CD4-positive, alpha-beta T cell (primary cell): ENCODE data around the gene MAN1A1. TPM values are rescaled to one million over a fixed set of nuclear protein-coding genes. Genes with fewer than 3 reads are reported as not detected.

Experiments
- ATAC-seq: fragments of 200-7000 bp; cut with Tn5 transposase; one replicate; pipeline ENCODE4 v1.10.0; 2022; ENCODE audit warnings: mild to moderate bottlenecking; ENCODE audit not compliant: poor library complexity
- CTCF ChIA-PET: fragments of 350-600 bp; sonication (Branson Sonifier 250); formaldehyde crosslinking; loops from one replicate; lab custom pipeline; 2021; ENCODE audit warnings: antibody characterized with exemption, inconsistent platforms; lab: Charles Lee
- POLR2A ChIA-PET: fragments of 350-600 bp; sonication (Branson Sonifier 250); formaldehyde crosslinking; loops from one replicate; lab custom pipeline; 2021; ENCODE audit warnings: antibody characterized with exemption, inconsistent platforms; lab: Charles Lee
- DNase-seq, 14 experiments: peaks; one replicate each; pipeline ENCODE4 v3.0.0-alpha.2; 2013 to 2020; ENCODE audit warnings: mixed read lengths in 2 of 14
- H3K27ac ChIP-seq, 2 donors: one replicate each; pipeline versions ENCODE4 v1.5.1 to v1.7.0; 2013; ENCODE audit warnings: low read length in 2 of 2, low read depth in 1 of 2, mild to moderate bottlenecking in 1 of 2
- H3K27me3 ChIP-seq, 2 experiments: 1 replicate in 1 of 2; 2 replicates in 1 of 2; pipeline versions ENCODE4 v1.6.1 to v1.7.0; 2013; ENCODE audit warnings: low read length in 2 of 2, control low read depth in 1 of 2, mild to moderate bottlenecking in 1 of 2, moderate library complexity in 1 of 2; ENCODE audit not compliant: insufficient read depth in 2 of 2, control insufficient read depth in 1 of 2
- H3K36me3 ChIP-seq: one replicate; pipeline ENCODE4 v1.6.1; 2013; ENCODE audit warnings: low read length, control low read depth; ENCODE audit not compliant: insufficient read depth
- H3K4me1 ChIP-seq: one replicate; pipeline ENCODE4 v1.6.1; 2013; ENCODE audit warnings: low read length, control low read depth; ENCODE audit not compliant: insufficient read depth
- H3K4me3 ChIP-seq: one replicate; pipeline ENCODE4 v1.5.1; 2013; ENCODE audit warnings: mild to moderate bottlenecking, low read length, moderate library complexity
- H3K9me3 ChIP-seq, 2 experiments: 1 replicate in 1 of 2; 2 replicates in 1 of 2; pipeline versions ENCODE4 v1.6.1 to v1.7.0; 2013; ENCODE audit warnings: low read length in 2 of 2, mild to moderate bottlenecking in 2 of 2, control low read depth in 1 of 2, moderate library complexity in 1 of 2; ENCODE audit not compliant: control insufficient read depth in 1 of 2, insufficient read depth in 1 of 2
- H3K27ac Mint-ChIP-seq: one replicate; pipeline ENCODE4 v1.8.0; 2020; ENCODE audit warnings: mixed read lengths
- H3K27me3 Mint-ChIP-seq: one replicate; pipeline ENCODE4 v1.8.0; 2021; ENCODE audit warnings: mixed read lengths
- H3K36me3 Mint-ChIP-seq: one replicate; pipeline ENCODE4 v1.8.0; 2021; ENCODE audit warnings: low read depth, mixed read lengths
- H3K4me1 Mint-ChIP-seq: one replicate; pipeline ENCODE4 v1.8.0; 2021; ENCODE audit warnings: low read depth, mixed read lengths
- H3K4me3 Mint-ChIP-seq: one replicate; pipeline ENCODE4 v1.8.0; 2020; ENCODE audit warnings: mild to moderate bottlenecking, mixed read lengths
- H3K9me3 Mint-ChIP-seq: one replicate; pipeline ENCODE4 v1.8.0; 2020; ENCODE audit warnings: mixed read lengths
- intact Hi-C, 2 experiments: fragments of 100-400 bp; cut with DNase I in 1 of 2; cut with micrococcal nuclease in 1 of 2; formaldehyde crosslinking; loops; one replicate each; pipeline versions ENCODE4 v1.15.1 to v1.9.0; 2023 to 2025; cut with DNase I, micrococcal nuclease
- total RNA-seq, 174 experiments: library from RNA in 2 of 174; stranded (reverse) in 2 of 174; gene quantifications; one replicate each; pipeline ENCODE4 v1.2.3 and lab custom pipeline; 2021 to 2026
- TF ChIP-seq, protein P1 (sequence below): fragments of 200-600 bp; IDR thresholded peaks from one replicate; pipeline ENCODE4 v1.8.0; 2022; ENCODE audit warnings: antibody characterized with exemption, mild to moderate bottlenecking

The MAN1A1 gene
- total RNA-seq, 2 experiments from 2014 or later, result 4.5 to 4.9 TPM

DNA sequence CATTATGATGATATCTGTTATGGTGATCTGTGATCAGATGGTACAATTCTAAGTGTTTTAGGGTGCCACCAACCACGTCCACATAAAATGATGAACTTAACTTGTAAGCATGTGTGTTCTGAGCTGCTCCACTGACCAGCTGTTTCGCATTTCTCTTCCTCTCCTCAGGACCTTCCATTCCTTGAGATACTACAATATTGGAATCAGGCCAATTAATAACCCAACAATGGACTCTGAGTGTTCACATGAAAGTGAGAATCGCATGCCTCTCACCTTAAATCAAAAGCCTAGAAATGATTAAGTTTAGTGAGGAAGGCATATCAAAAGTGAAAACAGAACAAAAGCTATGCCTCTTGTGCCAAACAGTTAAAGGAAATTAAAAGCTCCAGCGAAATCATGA is 114.6 kb downstream of the MAN1A1 start:
- POLR2A ChIA-PET, result no interaction called here
- ATAC-seq (no peak), DNase-seq (no peak)
- no peaks in the 10 kb centered on the region for H3K4me1 ChIP-seq
- intact Hi-C loops, result no loop called here
- CTCF ChIA-PET, result no interaction called here
- H3K4me3 Mint-ChIP-seq, result no peak overlapping the region
- H3K9me3 ChIP-seq, result no peaks in the 10 kb centered on the region
- no peaks in the 10 kb centered on the region for H3K27me3 Mint-ChIP-seq
- TF ChIP-seq, protein P1, sequence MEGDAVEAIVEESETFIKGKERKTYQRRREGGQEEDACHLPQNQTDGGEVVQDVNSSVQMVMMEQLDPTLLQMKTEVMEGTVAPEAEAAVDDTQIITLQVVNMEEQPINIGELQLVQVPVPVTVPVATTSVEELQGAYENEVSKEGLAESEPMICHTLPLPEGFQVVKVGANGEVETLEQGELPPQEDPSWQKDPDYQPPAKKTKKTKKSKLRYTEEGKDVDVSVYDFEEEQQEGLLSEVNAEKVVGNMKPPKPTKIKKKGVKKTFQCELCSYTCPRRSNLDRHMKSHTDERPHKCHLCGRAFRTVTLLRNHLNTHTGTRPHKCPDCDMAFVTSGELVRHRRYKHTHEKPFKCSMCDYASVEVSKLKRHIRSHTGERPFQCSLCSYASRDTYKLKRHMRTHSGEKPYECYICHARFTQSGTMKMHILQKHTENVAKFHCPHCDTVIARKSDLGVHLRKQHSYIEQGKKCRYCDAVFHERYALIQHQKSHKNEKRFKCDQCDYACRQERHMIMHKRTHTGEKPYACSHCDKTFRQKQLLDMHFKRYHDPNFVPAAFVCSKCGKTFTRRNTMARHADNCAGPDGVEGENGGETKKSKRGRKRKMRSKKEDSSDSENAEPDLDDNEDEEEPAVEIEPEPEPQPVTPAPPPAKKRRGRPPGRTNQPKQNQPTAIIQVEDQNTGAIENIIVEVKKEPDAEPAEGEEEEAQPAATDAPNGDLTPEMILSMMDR, result no peak
- H3K4me3 ChIP-seq, result no peak overlapping the region
- H3K36me3 Mint-ChIP-seq, result no peaks in the 10 kb centered on the region
- no peaks in the 10 kb centered on the region for H3K4me1 Mint-ChIP-seq
- no peaks in the 10 kb centered on the region for H3K27me3 ChIP-seq
- H3K36me3 ChIP-seq, result no peaks in the 10 kb centered on the region
- H3K27ac ChIP-seq, result no peak overlapping the region
- H3K9me3 Mint-ChIP-seq, result no peaks in the 10 kb centered on the region
- no peak overlapping the region for H3K27ac Mint-ChIP-seq

DNA sequence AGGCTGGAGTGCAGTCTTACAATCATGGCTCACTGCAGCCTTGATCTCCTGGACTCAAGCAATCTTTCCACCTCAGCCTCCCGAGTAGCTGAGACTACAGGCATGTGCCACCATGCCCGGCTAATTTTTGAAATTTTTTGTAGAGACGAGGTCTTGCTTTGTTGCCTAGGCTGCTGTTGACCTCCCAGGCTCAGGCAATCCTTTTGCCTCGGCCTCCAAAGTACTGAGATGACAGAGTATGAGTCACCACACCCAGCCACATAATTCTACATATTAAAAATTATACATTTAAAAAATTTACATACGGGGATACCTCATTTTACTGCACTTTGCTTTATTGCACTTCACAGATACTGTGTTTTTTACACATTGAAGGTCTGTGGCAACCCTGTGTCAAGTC is 115.1 kb downstream of the MAN1A1 start:
- DNase-seq (no peak), ATAC-seq (no peak)
- no peaks in the 10 kb centered on the region for H3K9me3 Mint-ChIP-seq
- H3K27ac ChIP-seq, result no peak overlapping the region
- no peaks in the 10 kb centered on the region for H3K36me3 Mint-ChIP-seq
- H3K4me3 Mint-ChIP-seq, result no peak overlapping the region
- no peaks in the 10 kb centered on the region for H3K27me3 ChIP-seq
- H3K4me1 Mint-ChIP-seq, result no peaks in the 10 kb centered on the region
- intact Hi-C loops, result no loop called here
- no peaks in the 10 kb centered on the region for H3K4me1 ChIP-seq
- H3K4me3 ChIP-seq, result no peak overlapping the region
- ChIA-PET CTCF (no interaction called here), POLR2A (no interaction called here)
- no peaks in the 10 kb centered on the region for H3K27me3 Mint-ChIP-seq
- H3K36me3 ChIP-seq, result no peaks in the 10 kb centered on the region
- no peaks in the 10 kb centered on the region for H3K9me3 ChIP-seq
- TF ChIP-seq, protein P1, result no peak
- no peak overlapping the region for H3K27ac Mint-ChIP-seq

DNA sequence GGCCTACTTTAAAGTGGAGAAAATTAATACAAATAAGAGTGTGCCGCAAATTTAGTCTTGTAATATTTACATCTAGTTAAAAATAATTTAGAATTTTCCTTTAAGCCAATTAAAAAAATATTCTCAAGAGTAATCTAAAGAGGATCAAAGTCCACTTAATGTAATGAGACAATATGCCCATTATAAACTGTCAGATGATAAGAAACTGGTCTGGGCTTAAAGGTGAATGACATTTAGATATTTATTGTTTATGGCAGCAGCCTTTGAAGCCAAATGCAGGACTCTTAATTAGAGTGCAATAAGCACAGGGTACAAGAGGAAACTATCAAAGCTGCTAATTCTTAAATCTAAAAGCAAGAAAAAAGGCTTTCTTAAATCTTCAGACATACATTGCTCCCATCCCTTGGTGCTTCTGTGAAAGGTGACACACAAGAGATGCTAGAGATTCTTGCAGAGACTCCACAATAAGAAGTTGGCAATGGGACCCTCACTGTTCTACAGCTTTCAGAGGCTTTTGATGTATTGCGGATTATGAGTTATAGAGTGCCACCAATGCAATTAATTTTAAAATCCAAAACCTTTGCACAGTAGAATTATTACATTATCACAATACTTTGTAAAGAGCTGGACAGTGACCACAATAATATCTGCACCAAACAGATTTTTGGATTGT is 116.1 kb downstream of the MAN1A1 start:
- no peaks in the 10 kb centered on the region for H3K4me1 ChIP-seq
- no peak overlapping the region for H3K27ac ChIP-seq
- no peak overlapping the region for H3K4me3 Mint-ChIP-seq
- H3K36me3 Mint-ChIP-seq, result no peaks in the 10 kb centered on the region
- ATAC-seq, result no peak
- no peaks in the 10 kb centered on the region for H3K9me3 Mint-ChIP-seq
- TF ChIP-seq, protein P1, result no peak
- intact Hi-C loops, result no loop called here
- CTCF ChIA-PET, result no interaction called here
- H3K4me1 Mint-ChIP-seq, result no peaks in the 10 kb centered on the region
- H3K27me3 ChIP-seq, result no peaks in the 10 kb centered on the region
- H3K9me3 ChIP-seq, result no peaks in the 10 kb centered on the region
- POLR2A ChIA-PET, result no interaction called here
- no peak overlapping the region for H3K27ac Mint-ChIP-seq
- no peak for DNase-seq
- H3K36me3 ChIP-seq, result no peaks in the 10 kb centered on the region
- no peaks in the 10 kb centered on the region for H3K27me3 Mint-ChIP-seq
- H3K4me3 ChIP-seq, result no peak overlapping the region
